Ammon's horn (tissue), 1 donor: Measurements from ENCODE around the gene FAM171A2.
"Not testable (repeated sequence)": the region's sequence is repeated elsewhere in the genome, so short reads cannot be mapped to it uniquely, and the experiment has no call there.

Experiments
- DNase-seq: peaks from one replicate; pipeline ENCODE4 v3.0.0-alpha.2; 2016; ENCODE audit warnings: low spot score

Gene FAM171A2

GRCh38 chr17:44383861-44384260, 20.2 kb upstream of the FAM171A2 start:
- DNase-seq, result no peak

- DNase-seq, result no peak
Measured at GRCh38 chr17:44383363-44383762, 19.7 kb upstream of the FAM171A2 start.

- DNase-seq, result no peak
Measured at GRCh38 chr17:44382917-44383316, 19.3 kb upstream of the FAM171A2 start.

- no peak for DNase-seq
Measured at GRCh38 chr17:44381810-44382305, 18.2 kb upstream of the FAM171A2 start.

GRCh38 chr17:44380767-44381166, 17.1 kb upstream of the FAM171A2 start:
- DNase-seq, result no peak

GRCh38 chr17:44379887-44380286, 16.2 kb upstream of the FAM171A2 start:
- DNase-seq, result no peak

- DNase-seq, result no peak
Measured at GRCh38 chr17:44378171-44378705, 14.6 kb upstream of the FAM171A2 start.

GRCh38 chr17:44376779-44377178, 13.1 kb upstream of the FAM171A2 start:
- no peak for DNase-seq

- DNase-seq, result peak; percentile 51
Measured at GRCh38 chr17:44376124-44376523, 12.5 kb upstream of the FAM171A2 start.

- no peak for DNase-seq
Measured at GRCh38 chr17:44375196-44376017, 11.8 kb upstream of the FAM171A2 start.

GRCh38 chr17:44374306-44375195, 10.9 kb upstream of the FAM171A2 start:
- DNase-seq, result no peak

- no peak for DNase-seq
Measured at GRCh38 chr17:44372036-44372435, 8.4 kb upstream of the FAM171A2 start.

- DNase-seq, result not testable (repeated sequence)
Measured at GRCh38 chr17:44369414-44370023, 5.9 kb upstream of the FAM171A2 start.

GRCh38 chr17:44368391-44369243, 5.0 kb upstream of the FAM171A2 start:
- DNase-seq, result not testable (repeated sequence)

GRCh38 chr17:44367231-44367979, 3.8 kb upstream of the FAM171A2 start:
- no peak for DNase-seq

GRCh38 chr17:44365051-44365450, 1.4 kb upstream of the FAM171A2 start:
- not testable (repeated sequence) for DNase-seq

GRCh38 chr17:44362949-44363612, 572 bp downstream of the FAM171A2 start:
- DNase-seq, result no peak

- no peak for DNase-seq
Measured at GRCh38 chr17:44362459-44362948, 1.1 kb downstream of the FAM171A2 start.
